Mesothelial cell of epicardium (in vitro differentiated cells): ENCODE data around the gene PNLIPRP1. TPM values are rescaled to one million over a fixed set of nuclear protein-coding genes. Genes with fewer than 3 reads are reported as not detected.

Source experiments
- DNase-seq, 2 experiments: peaks; one replicate each; pipeline ENCODE4 v3.0.0; 2021; ENCODE audit warnings: low spot score in 2 of 2; ENCODE audit not compliant: unreplicated experiment in 2 of 2
- H3K27ac Mint-ChIP-seq: 2 replicates; pipeline ENCODE4 v1.8.0; 2021; ENCODE audit warnings: mixed read lengths
- H3K27me3 Mint-ChIP-seq: 2 replicates; pipeline ENCODE4 v1.8.0; 2021; ENCODE audit warnings: low read depth, mixed read lengths
- H3K36me3 Mint-ChIP-seq: 2 replicates; pipeline ENCODE4 v1.8.0; 2021; ENCODE audit warnings: mixed read lengths
- H3K4me1 Mint-ChIP-seq: 2 replicates; pipeline ENCODE4 v1.8.0; 2021; ENCODE audit warnings: mixed read lengths
- H3K4me3 Mint-ChIP-seq: 2 replicates; pipeline ENCODE4 v1.8.0; 2021; ENCODE audit warnings: mild to moderate bottlenecking, moderate library complexity, mixed read lengths
- H3K9me3 Mint-ChIP-seq: 2 replicates; pipeline ENCODE4 v1.8.0; 2021; ENCODE audit warnings: mixed read lengths
- total RNA-seq: library from RNA; stranded (reverse); gene quantifications from 3 replicates; pipeline ENCODE4 v1.2.1, GENCODE V29; 2021
- TF ChIP-seq, protein P1 (sequence below): fragments of 200-600 bp; sonication (generic); IDR thresholded peaks from one replicate; pipeline ENCODE4 v1.5.0; 2021; ENCODE audit warnings: antibody characterized with exemption; ENCODE audit not compliant: unreplicated experiment

PNLIPRP1 gene
- total RNA-seq, 1 donor from 2014 or later: not detected

DNA sequence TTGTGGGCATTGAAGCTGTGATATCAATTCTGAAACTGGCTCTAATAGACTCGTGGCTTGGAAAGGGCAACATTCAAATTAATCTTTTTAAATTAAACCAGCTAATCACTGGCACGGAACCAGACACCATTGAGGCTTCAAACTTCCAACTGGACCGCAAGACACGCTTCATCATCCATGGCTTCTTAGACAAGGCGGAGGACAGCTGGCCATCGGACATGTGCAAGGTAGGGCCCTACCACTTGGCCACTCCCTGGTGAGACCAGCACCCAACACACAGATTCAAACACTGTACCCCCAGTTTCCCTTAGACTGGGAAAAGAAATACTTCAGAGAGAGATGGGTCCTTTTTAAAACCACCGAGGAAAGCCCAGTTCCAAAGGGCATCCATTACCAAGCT, 35.1 kb downstream of the PNLIPRP1 start:
- Mint-ChIP-seq H3K4me1 (no peaks in the 10 kb centered on the region), H3K27ac (no peak overlapping the region), H3K9me3 (no peaks in the 10 kb centered on the region), H3K27me3 (peaks cover 59% of the 10 kb centered on the region), H3K36me3 (no peaks in the 10 kb centered on the region), H3K4me3 (no peak overlapping the region)
- no peak for DNase-seq
- TF ChIP-seq, protein P1, sequence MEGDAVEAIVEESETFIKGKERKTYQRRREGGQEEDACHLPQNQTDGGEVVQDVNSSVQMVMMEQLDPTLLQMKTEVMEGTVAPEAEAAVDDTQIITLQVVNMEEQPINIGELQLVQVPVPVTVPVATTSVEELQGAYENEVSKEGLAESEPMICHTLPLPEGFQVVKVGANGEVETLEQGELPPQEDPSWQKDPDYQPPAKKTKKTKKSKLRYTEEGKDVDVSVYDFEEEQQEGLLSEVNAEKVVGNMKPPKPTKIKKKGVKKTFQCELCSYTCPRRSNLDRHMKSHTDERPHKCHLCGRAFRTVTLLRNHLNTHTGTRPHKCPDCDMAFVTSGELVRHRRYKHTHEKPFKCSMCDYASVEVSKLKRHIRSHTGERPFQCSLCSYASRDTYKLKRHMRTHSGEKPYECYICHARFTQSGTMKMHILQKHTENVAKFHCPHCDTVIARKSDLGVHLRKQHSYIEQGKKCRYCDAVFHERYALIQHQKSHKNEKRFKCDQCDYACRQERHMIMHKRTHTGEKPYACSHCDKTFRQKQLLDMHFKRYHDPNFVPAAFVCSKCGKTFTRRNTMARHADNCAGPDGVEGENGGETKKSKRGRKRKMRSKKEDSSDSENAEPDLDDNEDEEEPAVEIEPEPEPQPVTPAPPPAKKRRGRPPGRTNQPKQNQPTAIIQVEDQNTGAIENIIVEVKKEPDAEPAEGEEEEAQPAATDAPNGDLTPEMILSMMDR: no peak

DNA sequence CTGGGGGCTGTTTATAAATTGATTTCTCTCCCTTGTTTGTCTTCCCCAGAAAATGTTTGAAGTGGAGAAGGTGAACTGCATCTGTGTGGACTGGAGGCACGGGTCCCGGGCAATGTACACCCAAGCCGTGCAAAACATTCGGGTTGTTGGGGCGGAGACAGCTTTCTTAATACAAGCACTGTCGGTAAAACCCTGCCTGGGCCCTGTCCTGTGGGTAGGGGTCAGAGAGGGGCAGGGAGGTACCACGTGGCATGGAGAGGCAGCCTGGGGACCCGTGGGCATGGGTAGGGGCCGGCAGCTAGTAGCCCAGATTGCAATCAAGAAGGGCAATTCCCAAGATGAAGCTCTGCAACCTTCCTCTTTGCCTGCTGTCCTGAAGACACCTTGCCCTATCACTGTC, 36.1 kb downstream of the PNLIPRP1 start:
- TF ChIP-seq, protein P1: no peak
- Mint-ChIP-seq H3K4me1 (no peaks in the 10 kb centered on the region), H3K27me3 (peaks cover 61% of the 10 kb centered on the region), H3K36me3 (no peaks in the 10 kb centered on the region), H3K9me3 (no peaks in the 10 kb centered on the region), H3K4me3 (peak overlapping the region; percentile 39), H3K27ac (no peak overlapping the region)
- DNase-seq: no peak

DNA sequence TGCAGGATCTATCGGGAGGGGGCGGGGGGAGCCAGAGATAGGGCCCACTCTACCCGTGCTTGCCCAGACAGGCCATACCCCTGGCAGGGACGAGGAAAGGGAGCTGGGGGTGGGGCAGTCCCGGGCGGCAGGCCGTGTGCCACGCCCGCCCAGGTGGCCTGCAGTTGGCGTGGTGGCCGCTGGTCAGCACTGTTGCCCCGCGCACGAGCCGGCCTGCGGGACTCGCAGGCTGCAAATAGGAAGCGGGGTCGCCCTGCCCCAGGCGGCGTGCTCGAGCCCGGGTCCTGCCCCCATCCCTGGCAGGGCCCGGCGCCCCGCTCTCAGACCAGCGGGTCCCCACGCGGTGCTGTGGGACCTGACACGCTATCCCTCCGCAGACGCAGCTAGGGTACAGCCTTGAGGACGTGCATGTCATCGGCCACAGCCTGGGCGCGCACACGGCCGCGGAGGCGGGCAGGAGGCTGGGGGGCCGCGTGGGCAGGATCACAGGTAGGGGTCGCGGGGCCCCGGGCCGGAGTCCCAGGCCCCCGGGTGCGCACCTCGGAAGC, 36.7 kb downstream of the PNLIPRP1 start:
- TF ChIP-seq, protein P1: peak; percentile 51
- Mint-ChIP-seq H3K9me3 (no peaks in the 10 kb centered on the region), H3K27me3 (peaks cover 54% of the 10 kb centered on the region), H3K27ac (no peak overlapping the region), H3K4me3 (peak overlapping the region; percentile 39), H3K36me3 (no peaks in the 10 kb centered on the region), H3K4me1 (no peaks in the 10 kb centered on the region)
- DNase-seq: no peak

DNA sequence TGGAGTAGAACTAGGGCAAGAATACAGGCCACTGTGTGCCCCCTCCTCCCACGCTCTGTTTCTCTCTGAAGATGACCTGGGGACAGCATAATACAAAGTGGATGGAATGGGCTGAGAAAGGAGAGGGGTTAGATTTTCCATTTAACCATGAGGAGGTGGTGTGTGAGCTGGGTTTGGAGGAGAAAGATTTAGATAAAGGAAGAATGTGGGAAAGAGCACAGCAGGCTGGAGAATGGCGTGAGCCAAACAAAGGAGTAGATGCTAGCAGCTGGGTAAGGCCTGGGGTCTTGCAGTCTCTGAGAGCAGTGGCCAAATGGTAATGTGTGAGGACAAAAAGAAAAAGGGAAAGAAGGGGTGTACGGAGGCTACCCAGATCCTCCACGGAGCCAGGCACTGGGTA, 38.6 kb downstream of the PNLIPRP1 start:
- H3K27ac Mint-ChIP-seq: no peak overlapping the region
- peaks cover 46% of the 10 kb centered on the region for H3K27me3 Mint-ChIP-seq
- DNase-seq: no peak

DNA sequence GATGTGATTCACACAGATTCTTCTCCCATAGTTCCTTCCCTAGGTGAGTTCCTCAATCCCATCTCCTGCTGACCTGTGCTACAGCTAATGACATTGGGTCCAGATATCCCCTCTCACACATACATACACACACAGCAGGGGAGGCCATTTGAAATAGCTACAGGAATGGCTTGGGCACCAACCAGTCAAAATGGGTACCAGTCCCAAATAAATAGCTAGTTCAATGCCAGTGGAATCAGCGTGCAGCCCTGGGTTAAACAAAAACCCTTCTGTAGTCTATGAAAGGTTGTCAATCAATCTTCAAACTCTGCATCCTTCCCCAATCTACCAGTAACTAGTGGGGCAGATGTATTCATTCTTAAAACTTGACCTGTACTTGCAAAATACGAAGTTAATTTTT, 39.3 kb downstream of the PNLIPRP1 start:
- DNase-seq: no peak
- TF ChIP-seq, protein P1: no peak
- no peak overlapping the region for H3K4me3 Mint-ChIP-seq
- no peak overlapping the region for H3K27ac Mint-ChIP-seq
- no peaks in the 10 kb centered on the region for H3K4me1 Mint-ChIP-seq
- H3K9me3 Mint-ChIP-seq: no peaks in the 10 kb centered on the region
- H3K27me3 Mint-ChIP-seq: peaks cover 39% of the 10 kb centered on the region
- no peaks in the 10 kb centered on the region for H3K36me3 Mint-ChIP-seq

More for the DNA sequence above, 38.6 kb downstream of the PNLIPRP1 start:
- TF ChIP-seq, protein P1: no peak
- no peak overlapping the region for H3K4me3 Mint-ChIP-seq
- no peaks in the 10 kb centered on the region for H3K36me3 Mint-ChIP-seq
- no peaks in the 10 kb centered on the region for H3K4me1 Mint-ChIP-seq
- H3K9me3 Mint-ChIP-seq: no peaks in the 10 kb centered on the region

DNA sequence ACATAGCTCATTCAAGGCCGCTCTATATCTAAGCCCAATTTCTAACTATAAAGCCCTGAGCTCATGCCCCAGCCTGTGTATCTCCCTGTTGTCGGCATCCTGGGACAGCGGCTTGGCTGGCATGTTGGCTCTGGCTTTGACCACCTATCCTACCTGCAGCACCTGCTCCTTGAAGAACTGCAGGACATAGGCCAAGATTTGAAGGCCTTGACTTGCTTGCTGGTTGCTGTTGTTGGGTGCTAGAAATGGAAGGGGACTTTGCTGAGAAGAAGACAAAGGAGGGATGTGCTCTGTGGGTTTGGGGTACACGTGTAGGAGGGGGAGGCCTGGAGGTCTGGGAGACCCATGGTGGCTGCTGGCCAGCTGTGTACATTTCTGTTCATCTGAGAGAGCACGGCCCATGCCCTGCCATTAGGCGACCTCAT, 41.1 kb downstream of the PNLIPRP1 start:
- Mint-ChIP-seq H3K27me3 (peaks cover 33% of the 10 kb centered on the region), H3K4me1 (no peaks in the 10 kb centered on the region), H3K4me3 (no peak overlapping the region), H3K27ac (no peak overlapping the region), H3K9me3 (no peaks in the 10 kb centered on the region), H3K36me3 (no peaks in the 10 kb centered on the region)
- TF ChIP-seq, protein P1: no peak
- no peak for DNase-seq
